ENCODE measurements around the gene MFAP4. TPM values are rescaled to one million over a fixed set of nuclear protein-coding genes. Genes with fewer than 3 reads are reported as not detected.

MFAP4 gene
- 122 and 168 TPM in 2 replicates for total RNA-seq (2014; rRNA removed; shearing (Covaris generic))

GRCh38 chr17:19386974-19387920 lies at the start of gene MFAP4:
TSS of gene MFAP4 (minus strand) at chr17:19387190. CDS start at chr17:19387155, 35 bp downstream.
- peak; percentile 88 for DNase-seq (ENCODE audit: low spot score)

GRCh38 chr17:19433727-19434340 lies 46.8 kb upstream of the MFAP4 start:
- DNase-seq (ENCODE audit: low spot score) = no peak

GRCh38 chr17:19433255-19433654 lies 46.3 kb upstream of the MFAP4 start:
- DNase-seq (ENCODE audit: low spot score) = no peak

GRCh38 chr17:19431691-19432090 lies 44.7 kb upstream of the MFAP4 start:
- no peak for DNase-seq (ENCODE audit: low spot score)

GRCh38 chr17:19426631-19427030 lies 39.6 kb upstream of the MFAP4 start:
- no peak for DNase-seq (ENCODE audit: low spot score)

GRCh38 chr17:19424934-19425868 lies 38.2 kb upstream of the MFAP4 start:
- no peak for DNase-seq (ENCODE audit: low spot score)

- no peak for DNase-seq (ENCODE audit: low spot score)
Observed at GRCh38 chr17:19421926-19422325, 34.9 kb upstream of the MFAP4 start.

- DNase-seq (ENCODE audit: low spot score) = no peak
Observed at GRCh38 chr17:19421219-19421618, 34.2 kb upstream of the MFAP4 start.

GRCh38 chr17:19418251-19418992 lies 31.4 kb upstream of the MFAP4 start:
- no peak for DNase-seq (ENCODE audit: low spot score)

GRCh38 chr17:19417611-19418010 lies 30.6 kb upstream of the MFAP4 start:
- DNase-seq (ENCODE audit: low spot score) = no peak

GRCh38 chr17:19415806-19416775 lies 29.1 kb upstream of the MFAP4 start:
- no peak for DNase-seq (ENCODE audit: low spot score)

- DNase-seq (ENCODE audit: low spot score) = no peak
Observed at GRCh38 chr17:19415311-19415710, 28.3 kb upstream of the MFAP4 start.

GRCh38 chr17:19414396-19415280 lies 27.6 kb upstream of the MFAP4 start:
- DNase-seq (ENCODE audit: low spot score) = no peak

- DNase-seq (ENCODE audit: low spot score) = no peak
Observed at GRCh38 chr17:19413761-19414160, 26.8 kb upstream of the MFAP4 start.

GRCh38 chr17:19412984-19413383 lies 26.0 kb upstream of the MFAP4 start:
- no peak for DNase-seq (ENCODE audit: low spot score)

GRCh38 chr17:19412510-19412909 lies 25.5 kb upstream of the MFAP4 start:
- no peak for DNase-seq (ENCODE audit: low spot score)

GRCh38 chr17:19411631-19412030 lies 24.6 kb upstream of the MFAP4 start:
- DNase-seq (ENCODE audit: low spot score) = no peak

GRCh38 chr17:19410875-19411620 lies 24.1 kb upstream of the MFAP4 start, which contains the start of gene RNF112:
TSS of gene RNF112 (plus strand) at chr17:19411232. CDS start at chr17:19411409, 177 bp downstream.
- DNase-seq (ENCODE audit: low spot score) = no peak

All from H4 (cell line).